ENCODE data around the gene STX18. TPM values are rescaled to one million over a fixed set of nuclear protein-coding genes. Genes with fewer than 3 reads are reported as not detected.

The STX18 gene
- total and polyA plus RNA-seq, 4 donors = 10.2 to 17.1 (median 12.4) TPM

DNA sequence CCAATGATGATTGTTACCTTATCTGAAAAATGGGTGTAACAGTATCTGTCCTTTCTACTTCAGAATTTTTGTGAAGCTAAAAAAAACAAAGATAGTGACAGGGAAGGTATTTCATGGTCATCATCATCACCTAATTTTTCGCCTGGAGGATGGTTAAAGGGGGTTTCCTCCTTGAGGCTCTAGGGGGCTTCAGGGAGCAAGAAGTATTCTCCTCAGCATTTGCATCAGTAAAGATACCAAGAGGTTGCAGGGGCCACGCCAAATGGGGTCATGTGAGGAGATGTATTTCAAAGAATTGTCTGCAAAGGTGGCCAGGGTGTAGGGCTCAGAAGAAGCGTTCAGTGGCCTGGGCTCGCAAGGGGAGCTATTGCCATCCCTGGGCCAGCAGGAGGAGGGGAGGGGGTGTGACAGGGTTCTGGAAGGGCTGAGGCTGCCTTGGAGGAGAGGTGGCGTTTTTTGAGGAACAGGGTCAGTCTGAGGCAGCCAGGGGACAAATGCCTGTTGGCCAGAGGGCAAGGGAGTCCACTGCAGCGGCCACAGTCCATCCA is 162.2 kb downstream of the STX18 start:
- DNase-seq (ENCODE audit: low spot score) = no peak
- Histone ChIP-seq H3K36me3 (ENCODE audit: control insufficient read depth in 4 of 4, insufficient read depth in 3 of 4, low read depth in 1 of 4, low read length in 3 of 4) (no peaks in the 10 kb centered on the region), H3K4me3 (ENCODE audit: low read depth in 1 of 3, low read length in 3 of 3) (no peak overlapping the region), H3K9me3 (ENCODE audit: control insufficient read depth in 4 of 4, low read length in 3 of 4) (peaks cover 0 to 3% (median under 1%) of the 10 kb centered on the region in 4 donors), H3K4me1 (ENCODE audit: control insufficient read depth in 4 of 4, insufficient read depth in 4 of 4, low read length in 3 of 4) (no peaks in the 10 kb centered on the region), H3K27me3 (ENCODE audit: control insufficient read depth in 4 of 4, insufficient read depth in 4 of 4, low read length in 3 of 4) (no peaks in the 10 kb centered on the region), H3K9ac (ENCODE audit: low read depth in 1 of 2, low read length in 2 of 2) (no peak overlapping the region), H3K27ac (ENCODE audit: low read depth in 1 of 2, low read length in 2 of 2) (no peak overlapping the region)
- TF ChIP-seq EGR1 (IDR thresholded peaks at IDR 0.05; ENCODE audit: low read depth in 2 of 2) (no peak), GABPA (IDR thresholded peaks at IDR 0.05 in 1 of 2, conservative IDR thresholded peaks at IDR 0.05 in 1 of 2) (no peak)
- 56% methylated on average over 6 of the region's 6 CpGs for WGBS

DNA sequence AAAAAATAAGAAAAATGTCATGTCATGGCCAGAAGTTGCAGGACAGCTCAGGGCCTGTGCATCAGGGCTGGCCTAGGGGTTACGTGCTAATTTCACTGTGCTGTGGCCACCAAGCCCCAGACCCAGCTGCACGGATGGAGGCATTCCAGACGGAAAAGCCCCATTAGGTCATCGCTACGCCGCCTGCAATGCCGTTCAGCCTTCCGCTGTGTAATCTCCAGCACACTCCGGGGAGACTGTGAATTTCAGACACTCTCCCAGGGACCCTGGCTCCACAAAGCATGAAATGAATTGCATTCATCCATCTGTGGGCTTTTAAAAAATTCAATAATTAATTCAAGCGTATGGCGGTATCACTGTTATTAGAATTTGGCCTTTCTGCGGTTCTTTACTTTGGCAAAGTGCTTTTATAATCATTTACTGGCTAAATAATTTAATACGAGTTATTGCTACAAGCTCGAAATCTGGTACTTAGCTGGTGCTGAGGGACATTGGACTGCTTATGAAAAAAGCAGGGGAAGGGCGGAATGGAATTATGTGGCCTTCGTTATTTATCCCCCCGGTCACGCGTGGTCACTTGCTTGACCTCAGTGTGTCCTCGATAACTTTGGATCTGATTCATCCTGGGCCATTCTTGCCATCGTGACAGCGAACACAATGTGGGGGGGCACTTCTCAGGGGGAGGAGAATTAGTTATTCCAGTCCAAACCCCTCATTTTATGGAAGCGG is 164.0 kb downstream of the STX18 start:
- TF ChIP-seq FOXA1 (IDR thresholded peaks at IDR 0.05) = no peak
- TF ChIP-seq GABPA (IDR thresholded peaks at IDR 0.05 in 1 of 2, conservative IDR thresholded peaks at IDR 0.05 in 1 of 2) = no peak
- TF ChIP-seq SP1 (IDR thresholded peaks at IDR 0.05) = no peak
- no peak for TF ChIP-seq FOXA2 (IDR thresholded peaks at IDR 0.05)
- Histone ChIP-seq H3K9me3 (ENCODE audit: control insufficient read depth in 4 of 4, low read length in 3 of 4) (peaks cover 0 to 3% (median 2%) of the 10 kb centered on the region in 4 donors), H3K4me1 (ENCODE audit: control insufficient read depth in 4 of 4, insufficient read depth in 4 of 4, low read length in 3 of 4) (no peaks in the 10 kb centered on the region), H3K27me3 (ENCODE audit: control insufficient read depth in 4 of 4, insufficient read depth in 4 of 4, low read length in 3 of 4) (no peaks in the 10 kb centered on the region), H3K36me3 (ENCODE audit: control insufficient read depth in 4 of 4, insufficient read depth in 3 of 4, low read depth in 1 of 4, low read length in 3 of 4) (no peaks in the 10 kb centered on the region), H3K9ac (ENCODE audit: low read depth in 1 of 2, low read length in 2 of 2) (no peak overlapping the region), H3K27ac (ENCODE audit: low read depth in 1 of 2, low read length in 2 of 2) (no peak overlapping the region), H3K4me3 (ENCODE audit: low read depth in 1 of 3, low read length in 3 of 3) (no peak overlapping the region)
- 78% methylated on average over 23 of the region's 23 CpGs for WGBS
- no peak for DNase-seq (ENCODE audit: low spot score)

DNA sequence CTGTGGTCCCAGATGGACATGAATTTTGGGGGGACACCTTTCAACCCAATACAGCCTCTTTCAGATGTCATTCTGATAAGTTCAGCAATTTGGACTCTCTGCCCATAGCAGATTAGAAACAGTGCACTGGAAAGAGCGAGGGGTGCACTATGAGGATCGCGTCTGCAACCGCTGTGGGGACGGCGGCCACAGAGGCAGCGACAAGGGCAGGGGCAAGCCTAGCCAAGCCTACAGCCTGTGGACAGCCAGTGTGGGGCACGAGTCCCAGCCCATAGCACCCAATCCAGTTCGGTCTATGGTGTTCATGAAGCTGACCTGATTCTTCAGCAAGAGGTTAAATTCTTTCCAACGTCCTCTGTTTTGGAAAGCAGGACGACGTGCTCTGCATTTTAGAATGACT is 164.7 kb downstream of the STX18 start:
- Histone ChIP-seq H3K4me3 (ENCODE audit: low read depth in 1 of 3, low read length in 3 of 3) (no peak overlapping the region), H3K27me3 (ENCODE audit: control insufficient read depth in 4 of 4, insufficient read depth in 4 of 4, low read length in 3 of 4) (no peaks in the 10 kb centered on the region), H3K4me1 (ENCODE audit: control insufficient read depth in 4 of 4, insufficient read depth in 4 of 4, low read length in 3 of 4) (no peaks in the 10 kb centered on the region), H3K36me3 (ENCODE audit: control insufficient read depth in 4 of 4, insufficient read depth in 3 of 4, low read depth in 1 of 4, low read length in 3 of 4) (no peaks in the 10 kb centered on the region), H3K9ac (ENCODE audit: low read depth in 1 of 2, low read length in 2 of 2) (no peak overlapping the region), H3K27ac (ENCODE audit: low read depth in 1 of 2, low read length in 2 of 2) (no peak overlapping the region), H3K9me3 (ENCODE audit: control insufficient read depth in 4 of 4, low read length in 3 of 4) (peaks cover 0 to 3% (median 2%) of the 10 kb centered on the region in 4 donors)
- no peak for DNase-seq (ENCODE audit: low spot score)
- TF ChIP-seq, protein P1, sequence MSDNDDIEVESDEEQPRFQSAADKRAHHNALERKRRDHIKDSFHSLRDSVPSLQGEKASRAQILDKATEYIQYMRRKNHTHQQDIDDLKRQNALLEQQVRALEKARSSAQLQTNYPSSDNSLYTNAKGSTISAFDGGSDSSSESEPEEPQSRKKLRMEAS (IDR thresholded peaks at IDR 0.05) = no peak
- TF ChIP-seq, protein P2, sequence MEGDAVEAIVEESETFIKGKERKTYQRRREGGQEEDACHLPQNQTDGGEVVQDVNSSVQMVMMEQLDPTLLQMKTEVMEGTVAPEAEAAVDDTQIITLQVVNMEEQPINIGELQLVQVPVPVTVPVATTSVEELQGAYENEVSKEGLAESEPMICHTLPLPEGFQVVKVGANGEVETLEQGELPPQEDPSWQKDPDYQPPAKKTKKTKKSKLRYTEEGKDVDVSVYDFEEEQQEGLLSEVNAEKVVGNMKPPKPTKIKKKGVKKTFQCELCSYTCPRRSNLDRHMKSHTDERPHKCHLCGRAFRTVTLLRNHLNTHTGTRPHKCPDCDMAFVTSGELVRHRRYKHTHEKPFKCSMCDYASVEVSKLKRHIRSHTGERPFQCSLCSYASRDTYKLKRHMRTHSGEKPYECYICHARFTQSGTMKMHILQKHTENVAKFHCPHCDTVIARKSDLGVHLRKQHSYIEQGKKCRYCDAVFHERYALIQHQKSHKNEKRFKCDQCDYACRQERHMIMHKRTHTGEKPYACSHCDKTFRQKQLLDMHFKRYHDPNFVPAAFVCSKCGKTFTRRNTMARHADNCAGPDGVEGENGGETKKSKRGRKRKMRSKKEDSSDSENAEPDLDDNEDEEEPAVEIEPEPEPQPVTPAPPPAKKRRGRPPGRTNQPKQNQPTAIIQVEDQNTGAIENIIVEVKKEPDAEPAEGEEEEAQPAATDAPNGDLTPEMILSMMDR (IDR thresholded peaks at IDR 0.05; ENCODE audit: low read depth, low read length, missing input control) = no peak
- no peak for TF ChIP-seq NR2F2 (IDR thresholded peaks at IDR 0.05)
- TF ChIP-seq HNF4G (IDR thresholded peaks at IDR 0.05) = no peak
- TF ChIP-seq GABPA (IDR thresholded peaks at IDR 0.05 in 1 of 2, conservative IDR thresholded peaks at IDR 0.05 in 1 of 2) = no peak
- TF ChIP-seq, protein P3, sequence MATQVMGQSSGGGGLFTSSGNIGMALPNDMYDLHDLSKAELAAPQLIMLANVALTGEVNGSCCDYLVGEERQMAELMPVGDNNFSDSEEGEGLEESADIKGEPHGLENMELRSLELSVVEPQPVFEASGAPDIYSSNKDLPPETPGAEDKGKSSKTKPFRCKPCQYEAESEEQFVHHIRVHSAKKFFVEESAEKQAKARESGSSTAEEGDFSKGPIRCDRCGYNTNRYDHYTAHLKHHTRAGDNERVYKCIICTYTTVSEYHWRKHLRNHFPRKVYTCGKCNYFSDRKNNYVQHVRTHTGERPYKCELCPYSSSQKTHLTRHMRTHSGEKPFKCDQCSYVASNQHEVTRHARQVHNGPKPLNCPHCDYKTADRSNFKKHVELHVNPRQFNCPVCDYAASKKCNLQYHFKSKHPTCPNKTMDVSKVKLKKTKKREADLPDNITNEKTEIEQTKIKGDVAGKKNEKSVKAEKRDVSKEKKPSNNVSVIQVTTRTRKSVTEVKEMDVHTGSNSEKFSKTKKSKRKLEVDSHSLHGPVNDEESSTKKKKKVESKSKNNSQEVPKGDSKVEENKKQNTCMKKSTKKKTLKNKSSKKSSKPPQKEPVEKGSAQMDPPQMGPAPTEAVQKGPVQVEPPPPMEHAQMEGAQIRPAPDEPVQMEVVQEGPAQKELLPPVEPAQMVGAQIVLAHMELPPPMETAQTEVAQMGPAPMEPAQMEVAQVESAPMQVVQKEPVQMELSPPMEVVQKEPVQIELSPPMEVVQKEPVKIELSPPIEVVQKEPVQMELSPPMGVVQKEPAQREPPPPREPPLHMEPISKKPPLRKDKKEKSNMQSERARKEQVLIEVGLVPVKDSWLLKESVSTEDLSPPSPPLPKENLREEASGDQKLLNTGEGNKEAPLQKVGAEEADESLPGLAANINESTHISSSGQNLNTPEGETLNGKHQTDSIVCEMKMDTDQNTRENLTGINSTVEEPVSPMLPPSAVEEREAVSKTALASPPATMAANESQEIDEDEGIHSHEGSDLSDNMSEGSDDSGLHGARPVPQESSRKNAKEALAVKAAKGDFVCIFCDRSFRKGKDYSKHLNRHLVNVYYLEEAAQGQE (IDR thresholded peaks at IDR 0.05) = no peak
- TF ChIP-seq, protein P4, sequence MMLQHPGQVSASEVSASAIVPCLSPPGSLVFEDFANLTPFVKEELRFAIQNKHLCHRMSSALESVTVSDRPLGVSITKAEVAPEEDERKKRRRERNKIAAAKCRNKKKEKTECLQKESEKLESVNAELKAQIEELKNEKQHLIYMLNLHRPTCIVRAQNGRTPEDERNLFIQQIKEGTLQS (IDR thresholded peaks at IDR 0.05) = no peak
- no peak for TF ChIP-seq FOXA1 (IDR thresholded peaks at IDR 0.05)
- no peak for TF ChIP-seq TAF1 (conservative IDR thresholded peaks at IDR 0.05)
- no peak for TF ChIP-seq JUND (IDR thresholded peaks at IDR 0.05)
- TF ChIP-seq HNF4A (conservative IDR thresholded peaks at IDR 0.05) = no peak
- TF ChIP-seq EGR1 (IDR thresholded peaks at IDR 0.05; ENCODE audit: low read depth in 2 of 2) = no peak
- no peak for TF ChIP-seq RAD21 (IDR thresholded peaks at IDR 0.05)
- no peak for TF ChIP-seq FOXA2 (IDR thresholded peaks at IDR 0.05)
- TF ChIP-seq SP1 (IDR thresholded peaks at IDR 0.05) = no peak
- TF ChIP-seq YY1 (IDR thresholded peaks at IDR 0.05) = no peak
- TF ChIP-seq, protein P5, sequence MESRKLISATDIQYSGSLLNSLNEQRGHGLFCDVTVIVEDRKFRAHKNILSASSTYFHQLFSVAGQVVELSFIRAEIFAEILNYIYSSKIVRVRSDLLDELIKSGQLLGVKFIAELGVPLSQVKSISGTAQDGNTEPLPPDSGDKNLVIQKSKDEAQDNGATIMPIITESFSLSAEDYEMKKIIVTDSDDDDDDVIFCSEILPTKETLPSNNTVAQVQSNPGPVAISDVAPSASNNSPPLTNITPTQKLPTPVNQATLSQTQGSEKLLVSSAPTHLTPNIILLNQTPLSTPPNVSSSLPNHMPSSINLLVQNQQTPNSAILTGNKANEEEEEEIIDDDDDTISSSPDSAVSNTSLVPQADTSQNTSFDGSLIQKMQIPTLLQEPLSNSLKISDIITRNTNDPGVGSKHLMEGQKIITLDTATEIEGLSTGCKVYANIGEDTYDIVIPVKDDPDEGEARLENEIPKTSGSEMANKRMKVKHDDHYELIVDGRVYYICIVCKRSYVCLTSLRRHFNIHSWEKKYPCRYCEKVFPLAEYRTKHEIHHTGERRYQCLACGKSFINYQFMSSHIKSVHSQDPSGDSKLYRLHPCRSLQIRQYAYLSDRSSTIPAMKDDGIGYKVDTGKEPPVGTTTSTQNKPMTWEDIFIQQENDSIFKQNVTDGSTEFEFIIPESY (IDR thresholded peaks at IDR 0.05) = no peak
- WGBS = 83% methylated on average over 12 of the region's 12 CpGs

Measured in liver (tissue), 9 donors.